KOPT-K1 (cell line): ENCODE results near the gene MIR17HG.
"Not testable (repeated sequence)": the region's sequence is repeated elsewhere in the genome, so short reads cannot be mapped to it uniquely, and the experiment has no call there.

Experiments
- H3K27ac ChIP-seq: fragments of 200-600 bp; sonication (generic); 2 replicates; pipeline ENCODE4 v1.5.1; 2016; ENCODE audit warnings: antibody characterized with exemption, mild to moderate bottlenecking, low read depth, low read length; ENCODE audit not compliant: poor library complexity, severe bottlenecking
- H3K36me3 ChIP-seq: fragments of 200-600 bp; sonication (generic); 2 replicates; pipeline ENCODE4 v1.5.1; 2017; ENCODE audit warnings: antibody characterized with exemption, mild to moderate bottlenecking, low read length, moderate library complexity; ENCODE audit not compliant: insufficient read depth
- H3K9me3 ChIP-seq: fragments of 200-600 bp; sonication (generic); 2 replicates; pipeline ENCODE4 v1.5.1; 2017; ENCODE audit warnings: antibody characterized with exemption, low read length, mild to moderate bottlenecking; ENCODE audit not compliant: insufficient read depth, poor library complexity, severe bottlenecking

MIR17HG gene

GRCh38 chr13:91323349-91323748 is 24.1 kb upstream of the MIR17HG start:
- Histone ChIP-seq H3K9me3 (no peaks in the 10 kb centered on the region), H3K27ac (no peak overlapping the region), H3K36me3 (no peaks in the 10 kb centered on the region)

GRCh38 chr13:91326146-91326545 is 21.3 kb upstream of the MIR17HG start:
- H3K9me3 ChIP-seq = no peaks in the 10 kb centered on the region
- H3K27ac ChIP-seq = no peak overlapping the region
- H3K36me3 ChIP-seq = no peaks in the 10 kb centered on the region

GRCh38 chr13:91328726-91329125 is 18.8 kb upstream of the MIR17HG start:
- no peak overlapping the region for H3K27ac ChIP-seq
- no peaks in the 10 kb centered on the region for H3K9me3 ChIP-seq
- no peaks in the 10 kb centered on the region for H3K36me3 ChIP-seq

GRCh38 chr13:91329733-91330132 is 17.8 kb upstream of the MIR17HG start:
- no peaks in the 10 kb centered on the region for H3K36me3 ChIP-seq
- no peaks in the 10 kb centered on the region for H3K9me3 ChIP-seq
- H3K27ac ChIP-seq = no peak overlapping the region

- H3K36me3 ChIP-seq = no peaks in the 10 kb centered on the region
- H3K9me3 ChIP-seq = no peaks in the 10 kb centered on the region
- no peak overlapping the region for H3K27ac ChIP-seq
Measured at GRCh38 chr13:91331047-91331915, 16.2 kb upstream of the MIR17HG start.

GRCh38 chr13:91346062-91346461 is 1.4 kb upstream of the MIR17HG start:
- Histone ChIP-seq H3K27ac (no peak overlapping the region), H3K9me3 (no peaks in the 10 kb centered on the region), H3K36me3 (peaks cover 21% of the 10 kb centered on the region)

- H3K36me3 ChIP-seq = peaks cover 29% of the 10 kb centered on the region
- H3K9me3 ChIP-seq = no peaks in the 10 kb centered on the region
- H3K27ac ChIP-seq = peak overlapping the region; percentile 96
Measured at GRCh38 chr13:91346850-91347201, 661 bp upstream of the MIR17HG start.

GRCh38 chr13:91347996-91348905 is 764 bp downstream of the MIR17HG start:
- Histone ChIP-seq H3K27ac (peak overlapping the region; percentile 96), H3K9me3 (no peaks in the 10 kb centered on the region)

GRCh38 chr13:91348906-91349435 is 1.5 kb downstream of the MIR17HG start:
- peaks cover 50% of the 10 kb centered on the region for H3K36me3 ChIP-seq

More at GRCh38 chr13:91347996-91348905, 764 bp downstream of the MIR17HG start:
- peaks cover 43% of the 10 kb centered on the region for H3K36me3 ChIP-seq

GRCh38 chr13:91349992-91350911 is 2.8 kb downstream of the MIR17HG start:
- H3K9me3 ChIP-seq = no peaks in the 10 kb centered on the region
- peak overlapping the region; percentile 96 for H3K27ac ChIP-seq
- peaks cover 63% of the 10 kb centered on the region for H3K36me3 ChIP-seq

More at GRCh38 chr13:91348906-91349435, 1.5 kb downstream of the MIR17HG start:
- H3K9me3 ChIP-seq = no peaks in the 10 kb centered on the region
- peak overlapping the region; percentile 96 for H3K27ac ChIP-seq

- H3K27ac ChIP-seq = no peak overlapping the region
- peaks cover 72% of the 10 kb centered on the region for H3K36me3 ChIP-seq
- H3K9me3 ChIP-seq = no peaks in the 10 kb centered on the region
Measured at GRCh38 chr13:91351123-91351522, 3.6 kb downstream of the MIR17HG start.

GRCh38 chr13:91351980-91352379 is 4.5 kb downstream of the MIR17HG start:
- Histone ChIP-seq H3K36me3 (peaks cover 80% of the 10 kb centered on the region), H3K27ac (no peak overlapping the region), H3K9me3 (no peaks in the 10 kb centered on the region)

GRCh38 chr13:91352891-91353290 is 5.4 kb downstream of the MIR17HG start:
- H3K27ac ChIP-seq, H3K9me3 ChIP-seq: not testable (repeated sequence)
- peaks cover 89% of the 10 kb centered on the region for H3K36me3 ChIP-seq

GRCh38 chr13:91353494-91353893 is 6.0 kb downstream of the MIR17HG start:
- H3K36me3 ChIP-seq = peaks cover 95% of the 10 kb centered on the region
- no peaks in the 10 kb centered on the region for H3K9me3 ChIP-seq
- H3K27ac ChIP-seq = no peak overlapping the region
